GM12878 (cell line): Measurements from ENCODE around the gene SLC41A1. TPM values are rescaled to one million over a fixed set of nuclear protein-coding genes. Genes with fewer than 3 reads are reported as not detected.

Source experiments
- ATAC-seq: fragments of 200-7000 bp; cut with Tn5 transposase; 3 replicates; pipeline ENCODE4 v1.9.1; 2020; ENCODE audit warnings: mild to moderate bottlenecking, moderate library complexity
- BruUV-seq: library from RNA; stranded (reverse); fragments of 400-500 nt; replicated peaks from 2 replicates; lab custom pipeline; 2021; lab: Mats Ljungman, UMichigan
- CTCF ChIA-PET: fragments of 300-600 bp; sonication (Branson Sonifier 250); formaldehyde crosslinking; extraction: SDS; loops from one replicate; lab custom pipeline; 2021; ENCODE audit warnings: inconsistent platforms; lab: Yijun Ruan, JAX
- POLR2A ChIA-PET: fragments of 350-600 bp; formaldehyde crosslinking; extraction: SDS; loops from one replicate; lab custom pipeline; 2021; ENCODE audit warnings: inconsistent platforms; lab: Charles Lee
- RAD21 ChIA-PET: fragments of 300-600 bp; sonication (Branson Sonifier 250); formaldehyde crosslinking; loops from one replicate; lab custom pipeline; 2023; ENCODE audit warnings: antibody characterized with exemption; ENCODE audit not compliant: unreplicated experiment; lab: Charles Lee
- SMC1A ChIA-PET: fragments of 300-600 bp; sonication (Branson Sonifier 250); formaldehyde crosslinking; loops from one replicate; lab custom pipeline; 2023; ENCODE audit not compliant: unreplicated experiment, uncharacterized antibody; lab: Charles Lee
- DNase-seq: peaks from one replicate; pipeline ENCODE4 v3.0.0-alpha.2; 2011; ENCODE audit warnings: low read depth, low spot score
- FAIRE-seq: peaks from 3 replicates; lab custom pipeline; 2011; peaks lifted over from hg19 to GRCh38; lab: Jason Lieb, UNC
- H2AFZ ChIP-seq: 2 replicates; pipeline ENCODE4 v1.6.0; 2011; ENCODE audit warnings: low read depth, low read length, control low read depth; ENCODE audit not compliant: control insufficient read depth
- H3K27ac ChIP-seq: 2 replicates; pipeline ENCODE4 v1.5.1; 2011; ENCODE audit warnings: control low read depth; ENCODE audit not compliant: control insufficient read depth, insufficient read depth
- H3K27me3 ChIP-seq, 2 experiments: replicated peaks in 1 of 2; 2 replicates each; pipeline versions ENCODE4 v1.6.0 to v1.6.1; 2011; ENCODE audit warnings: low read length in 1 of 2; ENCODE audit not compliant: control insufficient read depth in 2 of 2, insufficient read depth in 2 of 2
- H3K36me3 ChIP-seq, 2 experiments: 2 replicates each; pipeline ENCODE4 v1.5.1; 2011; ENCODE audit warnings: low read length in 1 of 2; ENCODE audit not compliant: control insufficient read depth in 2 of 2, insufficient read depth in 2 of 2
- H3K4me1 ChIP-seq: 2 replicates; pipeline ENCODE4 v1.6.1; 2011; ENCODE audit warnings: mild to moderate bottlenecking, low read length, moderate library complexity, mixed read lengths; ENCODE audit not compliant: control insufficient read depth, insufficient read depth
- H3K4me2 ChIP-seq: 2 replicates; pipeline ENCODE4 v1.6.0; 2011; ENCODE audit warnings: control low read depth; ENCODE audit not compliant: control insufficient read depth, insufficient read depth
- H3K4me3 ChIP-seq: fragments of 200-600 bp; sonication (generic); 2 replicates; pipeline ENCODE4 v1.5.1; 2016
- H3K79me2 ChIP-seq: 2 replicates; pipeline ENCODE4 v1.6.0; 2011; ENCODE audit warnings: low read length; ENCODE audit not compliant: control insufficient read depth, insufficient read depth
- H3K9ac ChIP-seq: 2 replicates; pipeline ENCODE4 v1.8.0; 2011; ENCODE audit warnings: low read length, control low read depth, mixed read lengths; ENCODE audit not compliant: control insufficient read depth, insufficient read depth
- H3K9me3 ChIP-seq: replicated peaks from 3 replicates; pipeline ENCODE4 v1.5.1; 2011; ENCODE audit warnings: mild to moderate bottlenecking, low read length; ENCODE audit not compliant: control insufficient read depth, insufficient read depth
- H4K20me1 ChIP-seq: 2 replicates; pipeline ENCODE4 v1.6.0; 2011; ENCODE audit not compliant: control insufficient read depth, insufficient read depth
- BCL11A ChIP-seq: IDR thresholded peaks from 2 replicates; pipeline ENCODE4 v1.6.1; 2011; ENCODE audit warnings: low read depth, low read length
- CEBPZ ChIP-seq: fragments of 150-350 bp; IDR thresholded peaks from 2 replicates; pipeline ENCODE4 v1.6.1; 2016; ENCODE audit warnings: low read depth, low read length
- CHD1 ChIP-seq: IDR thresholded peaks from 2 replicates; pipeline ENCODE4 v1.6.1; 2012; ENCODE audit warnings: low read depth, low read length, improper control_type of control experiment
- CREB1 ChIP-seq: IDR thresholded peaks from 2 replicates; pipeline ENCODE4 v1.6.1; 2012; ENCODE audit warnings: low read depth, mild to moderate bottlenecking, inconsistent platforms
- EP300 ChIP-seq, 2 experiments: fragments of 150-350 bp in 1 of 2; IDR thresholded peaks; 2 replicates each; pipeline ENCODE4 v1.6.1; 2011 to 2012; ENCODE audit warnings: low read depth in 2 of 2, low read length in 2 of 2, borderline replicate concordance in 1 of 2, improper control_type of control experiment in 1 of 2, inconsistent platforms in 1 of 2; ENCODE audit not compliant: control insufficient read depth in 1 of 2
- ESRRA ChIP-seq: IDR thresholded peaks from 2 replicates; pipeline ENCODE4 v1.6.1; 2012; ENCODE audit warnings: mild to moderate bottlenecking, low read length, improper control_type of control experiment
- EZH2 ChIP-seq: IDR thresholded peaks from 2 replicates; pipeline ENCODE4 v1.6.1; 2012; ENCODE audit warnings: low read depth, mild to moderate bottlenecking, control low read depth, inconsistent platforms, low read length, borderline replicate concordance; ENCODE audit not compliant: control insufficient read depth
- FOXM1 ChIP-seq: IDR thresholded peaks from 2 replicates; pipeline ENCODE4 v1.6.1; 2012; ENCODE audit warnings: low read depth, mild to moderate bottlenecking, inconsistent platforms, low read length, moderate library complexity
- GATAD2B ChIP-seq: fragments of 450-650 bp; conservative IDR thresholded peaks from 2 replicates; pipeline ENCODE4 v1.6.1; 2017; ENCODE audit warnings: low read depth, mild to moderate bottlenecking, moderate library complexity
- MEF2B ChIP-seq: fragments of 450-650 bp; IDR thresholded peaks from 2 replicates; pipeline ENCODE4 v1.6.1; 2018; ENCODE audit warnings: mild to moderate bottlenecking, moderate library complexity; ENCODE audit not compliant: partially characterized antibody, poor library complexity, severe bottlenecking
- PAX8 ChIP-seq: fragments of 450-650 bp; IDR thresholded peaks from 2 replicates; pipeline ENCODE4 v1.6.1; 2017; ENCODE audit warnings: mild to moderate bottlenecking, moderate library complexity
- POU2F2 ChIP-seq: IDR thresholded peaks from 3 replicates; pipeline ENCODE4 v1.6.1; 2011; ENCODE audit warnings: low read depth, mild to moderate bottlenecking, low read length, borderline replicate concordance
- RB1 ChIP-seq: fragments of 450-650 bp; formaldehyde crosslinking; IDR thresholded peaks from 2 replicates; pipeline ENCODE4 v1.6.1; 2017; ENCODE audit warnings: mild to moderate bottlenecking, borderline replicate concordance
- RELB ChIP-seq: fragments of 450-650 bp; IDR thresholded peaks from 2 replicates; pipeline ENCODE4 v1.6.1; 2017; ENCODE audit warnings: low read depth, mild to moderate bottlenecking, moderate library complexity
- SRF ChIP-seq, 2 experiments: IDR thresholded peaks; 2 replicates each; pipeline ENCODE4 v1.6.1; 2011; ENCODE audit warnings: low read depth in 2 of 2, low read length in 2 of 2, mild to moderate bottlenecking in 1 of 2, moderate library complexity in 1 of 2
- TARDBP ChIP-seq: IDR thresholded peaks from 2 replicates; pipeline ENCODE4 v1.6.1; 2016; ENCODE audit warnings: borderline replicate concordance
- TBL1XR1 ChIP-seq: IDR thresholded peaks from 2 replicates; pipeline ENCODE4 v1.6.1; 2012; ENCODE audit warnings: low read depth, low read length, improper control_type of control experiment
- YBX1 ChIP-seq: fragments of 450-650 bp; IDR thresholded peaks from 2 replicates; pipeline ENCODE4 v1.6.1; 2016; ENCODE audit warnings: antibody characterized with exemption
- ZNF217 ChIP-seq: fragments of 450-650 bp; IDR thresholded peaks from 2 replicates; pipeline ENCODE4 v1.6.1; 2017; ENCODE audit warnings: antibody characterized with exemption, mild to moderate bottlenecking
- WGBS: methylation state at CpG from one replicate; pipeline ENCODE4 v1.1.6; 2016; ENCODE audit warnings: low lambda C conversion rate; ENCODE audit not compliant: insufficient replicate concordance, insufficient coverage; ENCODE audit errors: missing lambda C conversion rate; 5-methylcytosine and 5-hydroxymethylcytosine counted together
- in situ Hi-C: fragments of 300-500 bp; cut with MboI; formaldehyde crosslinking; loops from 9 replicates; pipeline ENCODE4 v1.14.3; 2018; ENCODE audit warnings: mixed read lengths
- intact Hi-C: fragments of 100-400 bp; cut with micrococcal nuclease; formaldehyde crosslinking; loops from one replicate; pipeline ENCODE4 v1.14.2; 2022; ENCODE audit not compliant: unreplicated experiment
- polyA plus RNA-seq, 11 experiments: library from polyadenylated mRNA; depleted of rRNA in 4 of 11; unstranded in 6 of 11; stranded (reverse) in 5 of 11; fragments of >200 nt; fragmentation: Nextera tagmentation in 4 of 11; fragmentation: Illumina TruSeq in 1 of 11; extraction: Ambion mirVana in 4 of 11; extraction: Trizol in 1 of 11; gene quantifications; 1 replicate in 1 of 11; 2 replicates in 10 of 11; pipeline versions ENCODE4 v1.2.1 to v1.2.3, GENCODE V29; 2011 to 2016; ENCODE audit warnings: inconsistent platforms in 2 of 11, missing spikeins in 2 of 11, low read depth in 1 of 11
- total RNA-seq, 4 experiments: library from RNA; depleted of rRNA in 3 of 4; stranded (reverse); fragments of >200 nt in 3 of 4; fragmentation: Illumina TruSeq in 1 of 4; extraction: Trizol in 1 of 4; gene quantifications; 2 replicates each; pipeline versions ENCODE4 v1.2.1 to v1.2.3, GENCODE V29; 2013 to 2021

SLC41A1 gene
- total and polyA plus RNA-seq, 10 of the 15 experiments (the other 5 are each of a cell fraction or from before 2014, with no cell fraction given) = 0.13 to 11.3 (median 0.42) TPM

- DNase-seq (peak; percentile 57), ATAC-seq (peak; percentile 83), FAIRE-seq (peak; percentile 27)
- RAD21 ChIA-PET = interaction anchor here (0.8 to 5.0 kb wide), 9 partner anchors 24 to 202 kb away, joined by 3 to 56 read pairs (median 3); partner anchors contain the start of gene NUCKS1
- Histone ChIP-seq H3K9me3 (no peaks in the 10 kb centered on the region), H3K4me3 (peak within 1 kb of the TSS; percentile 88), H3K9ac (peak within 1 kb of the TSS; percentile 70), H2AFZ (peak within 1 kb of the TSS; percentile 86), H4K20me1 (no peaks in the 10 kb centered on the region), H3K27ac (peak within 1 kb of the TSS; percentile 63), H3K79me2 (peaks cover 9% of the 10 kb centered on the region), H3K27me3 (no peaks in the 10 kb centered on the region), H3K4me1 (peaks cover 12% of the 10 kb centered on the region), H3K36me3 (no peaks in the 10 kb centered on the region), H3K4me2 (peak within 1 kb of the TSS; percentile 90)
- POLR2A ChIA-PET = interaction anchor here (0.5 to 3.4 kb wide), 11 partner anchors 26 to 182 kb away, joined by 3 to 28 read pairs (median 4); partner anchors contain the start of gene NUCKS1
- no TSS peak for BruUV-seq
- CTCF ChIA-PET = interaction anchor here (1.0 to 7.4 kb wide), 12 partner anchors 10 to 331 kb away, joined by 3 to 59 read pairs (median 7); no protein-coding TSS in a partner anchor
- in situ Hi-C loops = no loop called here
- SMC1A ChIA-PET = interaction anchor here (0.8 to 4.6 kb wide), 10 partner anchors 11 to 181 kb away, joined by 3 to 28 read pairs (median 4); no protein-coding TSS in a partner anchor
- intact Hi-C loops = no loop called here
- WGBS = 1% methylated on average over 37 of the region's 40 CpGs
- peak; percentile 88 for TF ChIP-seq GATAD2B
- TF ChIP-seq MEF2B = peak; percentile 80
- no peak for TF ChIP-seq CREB1
- TF ChIP-seq SRF (IDR thresholded peaks at IDR 0.05; ENCODE audit: low read depth in 2 of 2, low read length in 2 of 2) = no peak
- peak; percentile 89 for TF ChIP-seq TARDBP
- peak; percentile 62; the same call in 1 of the 2 replicates for TF ChIP-seq RELB
- TF ChIP-seq PAX8 = no peak
- TF ChIP-seq CEBPZ = peak; percentile 26; the same call in 1 of the 2 replicates
- no peak for TF ChIP-seq FOXM1
- TF ChIP-seq ESRRA = no peak
- TF ChIP-seq RB1 = peak; percentile 77; the same call in 1 of the 2 replicates
- TF ChIP-seq YBX1 = no peak
- no peak for TF ChIP-seq BCL11A
- 0 out of 2 replicates have a peak, but pooled peaks have one; percentile 20 for TF ChIP-seq CHD1
- peak in 1 of 2 experiments; percentile 46; a peak in 1 of 4 replicates for TF ChIP-seq EP300 (IDR thresholded peaks at IDR 0.05; ENCODE audit: borderline replicate concordance in 1 of 2, control insufficient read depth in 1 of 2, low read depth in 2 of 2, low read length in 2 of 2)
- no peak for TF ChIP-seq EZH2
- 0 out of 2 replicates have a peak, but pooled peaks have one; percentile 29 for TF ChIP-seq ZNF217
- no peak for TF ChIP-seq POU2F2
- TF ChIP-seq TBL1XR1 = no peak
These were observed 37.8 kb downstream of the SLC41A1 start, which contains the start of gene RAB29 for GRCh38 chr1:205775015-205775716. Gene RAB29, minus strand, starts transcription at chr1:205775482. Its CDS starts 526 bp downstream, at chr1:205774956.
